ENCODE data around the gene MED8.

GRCh38 chr1:43421396-43421795 is 31.8 kb upstream of the MED8 start:
- TF ChIP-seq CTCF (IDR thresholded peaks at IDR 0.05; ENCODE audit: insufficient read depth, low read length) (no peak), POLR2AphosphoS5 (IDR thresholded peaks at IDR 0.05; ENCODE audit: low read depth) (no peak), REST (IDR thresholded peaks at IDR 0.05; ENCODE audit: insufficient replicate concordance, low read depth) (no peak)
